Astrocyte (in vitro differentiated cells and primary cell): ENCODE results near the gene PPIE.

Source experiments
- EZH2 ChIP-seq: IDR thresholded peaks from 2 replicates; pipeline ENCODE4 v1.6.1; 2012; ENCODE audit warnings: mild to moderate bottlenecking, low read length, inconsistent platforms; ENCODE audit not compliant: insufficient read depth
- TF ChIP-seq, protein P1 (sequence below): IDR thresholded peaks from 2 replicates; pipeline ENCODE4 v1.5.1; 2011; ENCODE audit warnings: low read depth, mild to moderate bottlenecking, inconsistent platforms, low read length, moderate library complexity; ENCODE audit not compliant: insufficient read depth

- TF ChIP-seq, protein P1, sequence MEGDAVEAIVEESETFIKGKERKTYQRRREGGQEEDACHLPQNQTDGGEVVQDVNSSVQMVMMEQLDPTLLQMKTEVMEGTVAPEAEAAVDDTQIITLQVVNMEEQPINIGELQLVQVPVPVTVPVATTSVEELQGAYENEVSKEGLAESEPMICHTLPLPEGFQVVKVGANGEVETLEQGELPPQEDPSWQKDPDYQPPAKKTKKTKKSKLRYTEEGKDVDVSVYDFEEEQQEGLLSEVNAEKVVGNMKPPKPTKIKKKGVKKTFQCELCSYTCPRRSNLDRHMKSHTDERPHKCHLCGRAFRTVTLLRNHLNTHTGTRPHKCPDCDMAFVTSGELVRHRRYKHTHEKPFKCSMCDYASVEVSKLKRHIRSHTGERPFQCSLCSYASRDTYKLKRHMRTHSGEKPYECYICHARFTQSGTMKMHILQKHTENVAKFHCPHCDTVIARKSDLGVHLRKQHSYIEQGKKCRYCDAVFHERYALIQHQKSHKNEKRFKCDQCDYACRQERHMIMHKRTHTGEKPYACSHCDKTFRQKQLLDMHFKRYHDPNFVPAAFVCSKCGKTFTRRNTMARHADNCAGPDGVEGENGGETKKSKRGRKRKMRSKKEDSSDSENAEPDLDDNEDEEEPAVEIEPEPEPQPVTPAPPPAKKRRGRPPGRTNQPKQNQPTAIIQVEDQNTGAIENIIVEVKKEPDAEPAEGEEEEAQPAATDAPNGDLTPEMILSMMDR = no peak
- TF ChIP-seq EZH2 = no peak
These were observed 23.0 kb downstream of the PPIE start for GRCh38 chr1:39761557-39762260.
